Measurements from ENCODE around the gene LRP1B.
"Not testable (repeated sequence)": the region's sequence is repeated elsewhere in the genome, so short reads cannot be mapped to it uniquely, and the experiment has no call there.

LRP1B gene

DNA sequence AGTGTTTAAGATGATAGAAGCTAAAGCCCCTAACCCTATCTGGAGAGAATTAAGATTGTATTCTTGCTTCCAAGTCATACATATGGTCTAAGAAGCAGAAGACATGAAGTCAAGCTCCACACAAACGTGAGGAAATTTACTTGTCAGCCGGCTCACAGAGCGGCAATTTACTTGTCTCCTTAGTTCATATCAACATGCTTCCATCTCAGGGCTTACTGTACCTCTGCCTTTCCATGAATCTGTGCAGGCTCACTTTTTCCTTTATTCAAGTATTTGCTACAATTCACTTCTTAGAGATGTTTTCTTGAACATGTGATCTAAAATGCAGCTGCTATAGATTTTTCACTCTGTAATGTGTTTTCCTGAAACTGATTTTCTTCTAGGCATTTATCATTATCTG lies 1386.4 kb downstream of the LRP1B start:
- no peak for DNase-seq

GRCh38 chr2:140737006-140737405 lies 1393.8 kb downstream of the LRP1B start:
- DNase-seq, result no peak

- no peak for DNase-seq
Observed at GRCh38 chr2:140734992-140735391, 1395.8 kb downstream of the LRP1B start.

DNA sequence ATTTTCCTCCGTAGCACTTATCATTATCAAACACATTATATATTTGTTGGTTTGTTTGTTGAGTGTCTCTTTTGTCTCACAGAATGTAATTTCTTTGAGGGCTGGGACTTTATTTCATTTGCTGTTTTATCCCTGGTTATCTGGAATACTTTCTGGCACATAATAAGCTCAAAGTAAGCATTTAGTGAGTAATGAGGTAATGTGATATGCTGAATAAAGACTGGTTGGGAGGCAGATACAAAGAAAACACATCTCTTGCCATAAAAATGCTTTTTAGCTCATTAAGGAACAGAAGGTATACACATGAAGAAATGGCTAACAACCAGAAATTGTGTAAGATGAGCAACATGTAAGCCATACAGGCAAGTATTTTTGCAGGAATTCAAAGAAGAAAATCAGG lies 1411.8 kb downstream of the LRP1B start:
- no peak for DNase-seq

DNA sequence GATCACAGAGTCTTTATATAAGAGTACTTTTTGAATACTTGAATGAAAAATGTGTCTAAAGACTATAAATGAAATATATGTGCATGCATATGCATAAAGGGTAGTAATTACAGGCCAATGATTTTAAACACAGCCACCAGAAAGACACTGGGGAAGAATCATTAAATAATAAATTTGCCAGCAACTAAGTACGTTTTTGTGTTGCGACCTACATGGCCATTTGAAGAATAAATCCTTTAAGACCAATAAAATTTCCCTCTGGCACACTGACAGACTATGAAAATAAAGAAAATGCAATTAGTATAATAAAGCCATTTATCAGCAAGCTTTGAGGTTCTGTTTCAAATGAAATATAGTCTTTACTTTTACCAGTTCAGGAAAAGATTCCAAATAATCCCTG lies 1413.3 kb downstream of the LRP1B start:
- no peak for DNase-seq

- no peak for DNase-seq
Observed at GRCh38 chr2:140714586-140714985, 1416.2 kb downstream of the LRP1B start.

DNA sequence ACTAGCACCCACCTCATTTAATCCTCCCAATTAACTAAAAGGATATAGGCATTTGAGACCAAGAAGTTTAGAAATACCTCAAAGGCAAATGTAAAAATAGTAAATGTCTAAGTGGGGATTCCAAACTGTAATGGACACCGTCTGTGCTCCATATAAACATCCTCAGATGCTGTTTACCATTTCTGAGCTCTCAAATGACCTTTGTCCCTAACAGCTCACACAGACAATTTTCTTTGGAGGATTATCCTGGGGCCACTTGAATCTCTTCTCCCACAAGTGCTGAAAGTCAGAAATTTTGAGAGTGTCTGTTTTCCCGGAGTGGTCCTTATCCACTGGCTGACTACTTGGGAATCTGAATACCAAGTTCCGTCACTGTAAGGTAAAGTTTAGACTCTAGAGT lies 1418.9 kb downstream of the LRP1B start:
- DNase-seq, result no peak

DNA sequence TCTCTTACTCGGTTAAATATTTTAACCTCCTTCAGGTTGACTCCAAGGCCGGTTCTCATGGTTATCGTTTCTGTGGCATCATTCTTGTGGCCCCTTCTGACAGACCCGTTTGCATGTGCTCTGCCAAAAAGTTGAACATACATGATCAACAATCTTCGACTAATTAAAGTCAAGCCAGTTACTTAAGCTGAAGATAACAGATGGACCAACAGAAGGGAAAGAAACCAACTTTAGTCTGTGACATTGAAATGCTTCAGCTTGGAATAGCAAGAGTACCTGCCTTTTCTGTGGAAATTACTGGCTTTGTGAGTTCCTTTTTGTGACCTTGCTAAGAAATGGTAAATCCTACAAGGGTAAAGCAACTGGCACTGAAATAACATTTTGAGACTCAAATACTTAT lies 1429.1 kb downstream of the LRP1B start:
- DNase-seq, result no peak

DNA sequence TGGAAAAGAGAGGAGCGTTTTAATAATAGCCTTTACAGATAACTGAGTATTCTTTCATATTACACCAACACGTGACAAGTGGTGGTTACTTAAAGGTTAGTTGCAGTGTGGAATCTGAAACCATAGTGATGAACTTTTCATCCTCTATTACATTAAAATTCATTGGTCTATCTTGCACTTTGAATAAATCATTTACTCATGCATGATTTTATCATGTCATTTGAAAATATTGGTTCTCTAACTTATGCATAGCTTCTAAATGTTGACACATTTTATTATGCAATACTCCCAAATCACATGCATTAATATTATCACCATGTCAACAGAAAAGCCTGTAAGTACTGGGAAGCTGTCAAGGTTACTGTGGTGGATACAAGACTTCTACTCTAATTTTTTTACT lies 1432.2 kb downstream of the LRP1B start:
- DNase-seq, result no peak

DNA sequence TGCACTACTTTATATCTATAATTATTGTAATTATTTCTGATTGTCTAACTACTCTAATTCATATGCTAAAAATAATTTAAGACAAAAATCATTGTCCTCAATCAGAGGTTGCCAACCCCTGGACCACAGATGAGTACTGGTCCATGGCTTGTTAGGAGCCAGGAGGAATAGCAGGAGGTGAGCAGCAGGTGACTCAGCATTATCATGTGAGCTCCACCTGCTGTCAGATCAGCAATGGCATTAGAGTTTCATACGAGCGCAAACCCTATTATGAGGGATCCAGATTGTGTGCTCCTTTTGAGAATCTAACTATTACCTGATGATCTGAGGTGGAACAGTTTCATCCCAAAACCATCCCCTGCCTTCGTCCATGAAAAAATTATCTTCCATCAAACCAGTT lies 1434.4 kb downstream of the LRP1B start:
- no peak for DNase-seq

DNA sequence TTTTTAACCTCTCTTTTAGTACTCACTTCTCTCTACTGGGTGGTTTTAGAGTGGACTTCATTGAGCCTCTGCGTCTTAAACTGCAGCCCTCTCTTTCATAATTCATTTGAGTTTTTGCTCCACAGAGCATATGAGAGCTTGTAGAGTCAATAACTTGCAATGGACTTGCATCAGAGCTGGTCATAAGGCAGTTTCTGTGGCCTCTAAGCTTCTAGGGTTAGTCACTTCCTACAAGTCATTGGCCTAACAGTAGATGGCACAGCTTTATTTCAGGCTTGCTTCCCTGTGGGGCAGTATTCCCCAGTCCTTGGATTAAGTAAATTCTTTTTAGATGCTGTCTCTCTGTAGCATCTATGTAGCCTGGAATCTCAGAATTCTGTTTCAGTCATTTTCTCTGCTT lies 1435.7 kb downstream of the LRP1B start:
- DNase-seq, result no peak

DNA sequence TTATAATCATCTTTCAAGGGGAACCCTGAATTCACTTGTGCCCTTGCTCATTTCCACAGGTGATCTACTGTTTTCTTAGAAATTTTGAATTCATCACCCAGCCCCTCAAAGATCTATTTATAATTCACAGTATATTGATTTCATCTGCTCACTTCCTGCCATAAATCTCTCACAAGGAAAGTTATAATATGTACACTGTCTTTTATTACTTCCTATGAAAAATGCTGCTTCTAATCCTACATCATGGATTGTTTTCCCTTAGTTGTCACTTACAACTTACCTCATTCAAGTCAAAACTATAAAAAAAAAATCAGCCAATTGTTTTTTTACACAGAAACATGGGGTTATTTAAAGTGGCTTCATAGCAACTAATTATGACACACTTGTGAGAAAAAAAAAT lies 1443.0 kb downstream of the LRP1B start:
- no peak for DNase-seq

DNA sequence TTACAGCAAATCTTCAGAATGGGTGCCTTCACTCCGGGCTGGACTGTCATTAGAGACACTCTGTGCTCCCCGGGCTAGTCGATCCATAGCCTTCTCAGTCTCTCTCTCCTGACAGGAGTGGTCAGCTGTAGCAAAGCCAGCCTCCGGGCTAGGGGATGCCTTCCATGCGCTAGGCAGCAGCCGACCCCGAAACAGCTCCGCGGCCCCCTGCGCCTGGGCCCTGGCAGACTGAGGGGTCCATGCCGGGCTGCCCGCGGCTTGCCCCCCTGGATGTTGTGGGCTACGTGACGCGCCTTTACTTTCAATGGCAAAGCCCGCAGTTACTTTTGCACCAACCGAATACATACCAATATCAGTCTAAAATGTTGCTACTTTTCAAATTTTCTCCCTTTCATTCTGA lies 1447.2 kb downstream of the LRP1B start:
- no peak for DNase-seq

DNA sequence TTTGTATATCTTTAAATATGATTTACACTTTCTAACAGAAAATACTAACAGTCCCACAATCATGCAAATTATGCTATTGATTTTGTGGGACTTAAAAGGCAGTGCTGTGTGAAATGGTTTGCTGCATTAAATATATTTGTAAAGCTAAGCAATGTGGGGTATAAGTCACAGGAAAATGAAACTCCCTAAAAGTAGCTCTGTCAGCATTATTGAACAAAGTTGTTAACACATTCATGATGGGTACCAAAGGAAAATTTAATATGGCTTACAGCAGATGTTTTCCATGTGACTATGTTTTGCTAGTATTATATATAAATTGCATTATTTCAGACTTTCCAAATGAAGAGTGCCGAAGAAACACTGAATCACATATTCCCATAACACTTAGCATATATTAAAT lies 1450.0 kb downstream of the LRP1B start:
- no peak for DNase-seq

DNA sequence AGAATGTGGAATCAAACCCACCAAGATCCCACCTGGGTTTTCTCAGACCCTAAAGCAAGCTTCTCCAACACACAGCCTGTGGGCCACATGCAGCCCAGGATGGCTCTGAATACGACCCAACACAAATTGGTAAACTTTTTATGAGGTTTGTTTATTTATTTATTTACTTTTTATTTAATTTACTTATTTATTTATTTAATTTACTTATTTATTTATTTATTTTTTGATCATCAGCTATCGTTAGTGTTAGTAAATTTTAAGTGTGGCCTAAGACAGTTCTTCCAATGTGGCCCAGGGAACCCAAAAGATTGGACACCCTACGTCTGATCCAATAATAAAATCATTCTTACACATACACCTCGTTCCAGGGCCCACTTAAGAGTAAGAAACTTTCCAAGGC lies 1451.1 kb downstream of the LRP1B start:
- DNase-seq, result no peak

DNA sequence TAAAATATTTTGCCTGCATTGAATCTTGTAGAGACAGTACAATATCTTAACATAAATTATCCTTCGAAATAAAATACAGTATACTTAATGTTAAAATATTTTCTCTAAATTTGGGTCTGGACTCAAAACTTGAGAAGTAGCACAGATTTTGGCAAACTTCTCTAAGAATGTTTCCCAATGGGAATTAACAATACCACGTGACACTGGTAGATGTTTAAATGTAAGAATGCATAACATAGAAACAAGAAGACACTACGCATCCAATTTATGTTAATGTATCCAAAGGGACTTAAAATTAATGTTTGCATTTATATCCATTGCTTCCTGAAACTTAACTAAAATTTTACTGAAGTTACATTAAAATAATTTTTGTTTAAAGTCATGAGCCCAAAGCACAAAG lies 1460.9 kb downstream of the LRP1B start:
- DNase-seq, result no peak

DNA sequence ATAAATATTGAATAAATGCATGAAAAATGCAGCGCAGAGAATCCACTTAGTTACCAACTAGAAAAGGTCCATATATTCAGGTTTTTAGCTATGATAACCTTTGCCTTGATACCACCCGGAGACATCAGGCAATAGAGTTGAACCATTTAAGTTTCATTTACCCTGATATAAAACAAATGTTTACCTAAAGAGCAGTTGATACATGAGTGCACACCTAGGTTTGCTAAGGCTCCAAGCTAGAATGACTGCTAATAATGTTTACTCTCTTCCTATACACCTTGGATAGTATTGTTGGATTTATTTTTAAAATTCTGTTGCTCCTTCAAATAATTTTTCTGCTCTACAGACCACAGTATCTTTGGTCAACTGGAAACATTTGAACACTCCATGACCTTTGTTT lies 1463.6 kb downstream of the LRP1B start:
- DNase-seq, result no peak

GRCh38 chr2:140662504-140662903 lies 1468.3 kb downstream of the LRP1B start:
- no peak for DNase-seq

DNA sequence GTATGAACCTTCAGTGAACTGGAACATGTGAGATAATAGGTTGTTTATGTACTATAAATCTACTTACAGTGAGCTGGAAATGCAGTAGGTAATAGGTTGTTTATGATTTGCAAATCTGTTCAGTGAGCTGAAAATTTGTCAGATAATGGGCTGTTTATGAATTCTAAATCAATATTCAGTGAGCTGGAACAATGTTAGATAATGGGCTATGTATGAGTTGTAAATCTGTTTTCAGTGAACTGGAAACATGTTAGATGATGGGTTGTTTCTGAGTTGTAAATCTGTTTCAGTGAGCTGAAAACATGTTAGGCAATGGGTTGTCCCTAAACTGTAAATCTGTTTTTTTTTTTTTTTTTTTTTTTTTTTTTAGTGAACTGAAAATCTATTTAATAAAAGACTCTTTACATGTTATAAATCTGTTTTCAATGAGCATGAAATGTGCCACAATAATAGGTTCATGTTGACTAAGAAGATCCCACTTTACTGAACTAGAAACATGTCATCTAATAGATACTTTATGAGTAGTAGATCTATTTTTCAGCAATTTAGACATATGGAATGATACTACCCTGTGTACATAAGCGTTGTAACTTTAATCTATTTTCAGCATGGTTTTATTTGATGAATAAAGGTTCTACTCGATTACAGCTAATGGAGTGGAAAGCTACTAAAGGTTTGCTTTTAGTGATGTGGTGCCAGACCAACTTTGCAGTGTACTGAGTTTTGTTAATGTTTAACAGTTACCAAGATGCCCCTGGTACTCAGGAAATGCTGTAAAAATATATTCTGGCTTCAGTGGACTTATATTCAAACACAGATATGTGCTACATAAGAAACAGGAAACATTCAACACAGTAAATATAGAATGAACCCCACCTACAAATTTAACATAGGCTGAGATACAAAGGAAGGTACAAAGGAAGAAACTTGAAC lies 1471.8 kb downstream of the LRP1B start:
- no peak for DNase-seq

GRCh38 chr2:140657657-140658056 lies 1473.2 kb downstream of the LRP1B start:
- DNase-seq, result no peak

GRCh38 chr2:140654565-140654964 lies 1476.3 kb downstream of the LRP1B start:
- DNase-seq, result no peak

GRCh38 chr2:140650825-140651224 lies 1480.0 kb downstream of the LRP1B start:
- DNase-seq, result no peak

GRCh38 chr2:140650134-140650533 lies 1480.7 kb downstream of the LRP1B start:
- DNase-seq, result not testable (repeated sequence)

GRCh38 chr2:140648393-140648792 lies 1482.4 kb downstream of the LRP1B start:
- DNase-seq, result no peak

- DNase-seq, result no peak
Observed at GRCh38 chr2:140643761-140644187, 1487.0 kb downstream of the LRP1B start.
